Mammary epithelial cell (primary cell): ENCODE measurements around the gene MNT.

ENCODE experiments used
- EZH2 ChIP-seq: IDR thresholded peaks from 2 replicates; pipeline ENCODE4 v1.6.1; 2012; ENCODE audit warnings: low read length, inconsistent platforms, borderline replicate concordance
- TF ChIP-seq, protein P1 (sequence below), 2 donors: IDR thresholded peaks in 1 of 2; conservative IDR thresholded peaks in 1 of 2; 2 replicates each; pipeline ENCODE4 v1.5.1; 2011 to 2012; ENCODE audit warnings: inconsistent platforms in 2 of 2, low read length in 2 of 2, mild to moderate bottlenecking in 2 of 2, control low read depth in 1 of 2, low read depth in 1 of 2; ENCODE audit not compliant: insufficient read depth in 1 of 2; ENCODE audit errors: extremely low read depth in 1 of 2

DNA sequence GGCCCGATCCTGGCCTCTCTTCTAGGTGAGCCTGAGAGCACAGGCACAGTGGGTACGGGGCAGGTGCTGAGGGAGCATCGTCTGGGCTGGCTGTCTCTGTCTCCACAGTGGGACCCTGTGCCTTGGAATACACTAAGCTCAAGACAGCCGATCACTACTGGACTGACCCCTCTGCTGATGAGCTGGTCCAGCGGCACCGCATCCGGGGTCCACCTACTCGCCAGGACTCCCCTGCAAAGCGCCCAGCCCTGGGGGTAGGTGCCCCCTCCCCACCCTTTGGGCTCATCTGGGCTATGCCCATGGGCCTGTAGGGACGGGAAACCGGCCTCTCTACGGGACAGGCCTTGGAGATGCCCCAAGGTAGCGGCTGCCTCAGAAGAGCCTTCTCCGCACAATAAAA is 38.0 kb downstream of the MNT start:
- TF ChIP-seq, protein P1, sequence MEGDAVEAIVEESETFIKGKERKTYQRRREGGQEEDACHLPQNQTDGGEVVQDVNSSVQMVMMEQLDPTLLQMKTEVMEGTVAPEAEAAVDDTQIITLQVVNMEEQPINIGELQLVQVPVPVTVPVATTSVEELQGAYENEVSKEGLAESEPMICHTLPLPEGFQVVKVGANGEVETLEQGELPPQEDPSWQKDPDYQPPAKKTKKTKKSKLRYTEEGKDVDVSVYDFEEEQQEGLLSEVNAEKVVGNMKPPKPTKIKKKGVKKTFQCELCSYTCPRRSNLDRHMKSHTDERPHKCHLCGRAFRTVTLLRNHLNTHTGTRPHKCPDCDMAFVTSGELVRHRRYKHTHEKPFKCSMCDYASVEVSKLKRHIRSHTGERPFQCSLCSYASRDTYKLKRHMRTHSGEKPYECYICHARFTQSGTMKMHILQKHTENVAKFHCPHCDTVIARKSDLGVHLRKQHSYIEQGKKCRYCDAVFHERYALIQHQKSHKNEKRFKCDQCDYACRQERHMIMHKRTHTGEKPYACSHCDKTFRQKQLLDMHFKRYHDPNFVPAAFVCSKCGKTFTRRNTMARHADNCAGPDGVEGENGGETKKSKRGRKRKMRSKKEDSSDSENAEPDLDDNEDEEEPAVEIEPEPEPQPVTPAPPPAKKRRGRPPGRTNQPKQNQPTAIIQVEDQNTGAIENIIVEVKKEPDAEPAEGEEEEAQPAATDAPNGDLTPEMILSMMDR (conservative IDR thresholded peaks at IDR 0.05 in 1 of 2, IDR thresholded peaks at IDR 0.05 in 1 of 2; ENCODE audit: extremely low read depth in 1 of 2, insufficient read depth in 1 of 2, low read depth in 1 of 2, low read length in 2 of 2), result no peak
- TF ChIP-seq EZH2, result no peak
